IMR-90 (cell line): ENCODE results near the gene TEDC1. TPM values are rescaled to one million over a fixed set of nuclear protein-coding genes. Genes with fewer than 3 reads are reported as not detected.

Experiments used
- ATAC-seq: fragments of 200-7000 bp; cut with Tn5 transposase; 2 replicates; pipeline ENCODE4 v1.9.1; 2020; ENCODE audit warnings: low read depth, mild to moderate bottlenecking, moderate library complexity
- BruUV-seq: library from RNA; stranded (reverse); fragments of 400-500 nt; replicated peaks from 2 replicates; lab custom pipeline; 2021; lab: Mats Ljungman, UMichigan
- CTCF ChIA-PET: fragments of 300-600 bp; formaldehyde crosslinking; extraction: SDS; loops from one replicate; lab custom pipeline; 2021; ENCODE audit warnings: antibody characterized with exemption; lab: Yijun Ruan, JAX
- POLR2A ChIA-PET: fragments of 300-600 bp; sonication (Branson Sonifier 250); formaldehyde crosslinking; loops from one replicate; lab custom pipeline; 2022; ENCODE audit warnings: antibody characterized with exemption; ENCODE audit not compliant: unreplicated experiment; lab: Charles Lee
- DNase-seq: peaks from one replicate; pipeline ENCODE4 v3.0.0; 2013
- H2AFZ ChIP-seq: replicated peaks from 2 replicates; pipeline ENCODE3; 2013; ENCODE audit warnings: low read length, mild to moderate bottlenecking; ENCODE audit not compliant: poor library complexity
- H2AK5ac ChIP-seq: 2 replicates; pipeline ENCODE4 v1.6.1; 2013; ENCODE audit warnings: low read depth, low read length, inconsistent platforms
- H2AK9ac ChIP-seq: replicated peaks from 2 replicates; pipeline ENCODE3; 2013; ENCODE audit warnings: mild to moderate bottlenecking, low read depth, low read length, moderate library complexity; ENCODE audit not compliant: poor library complexity
- H2BK120ac ChIP-seq: 2 replicates; pipeline ENCODE4 v1.6.1; 2013; ENCODE audit warnings: low read depth, low read length, inconsistent platforms
- H2BK15ac ChIP-seq: 3 replicates; pipeline ENCODE4 v1.6.1; 2013; ENCODE audit warnings: low read depth, low read length, inconsistent platforms
- H2BK20ac ChIP-seq: 2 replicates; pipeline ENCODE4 v1.6.1; 2013; ENCODE audit warnings: low read depth, mild to moderate bottlenecking, inconsistent platforms, low read length, moderate library complexity
- H2BK5ac ChIP-seq: 2 replicates; pipeline ENCODE4 v1.6.1; 2013; ENCODE audit warnings: mild to moderate bottlenecking, low read depth, low read length, inconsistent platforms; ENCODE audit not compliant: poor library complexity, severe bottlenecking
- H3K14ac ChIP-seq: replicated peaks from 2 replicates; pipeline ENCODE4 v1.6.1; 2013; ENCODE audit warnings: low read depth, low read length, inconsistent platforms
- H3K18ac ChIP-seq: 2 replicates; pipeline ENCODE4 v1.6.1; 2013; ENCODE audit warnings: low read depth, low read length, control low read depth
- H3K23ac ChIP-seq: 2 replicates; pipeline ENCODE4 v1.6.1; 2013; ENCODE audit warnings: low read depth, low read length, inconsistent platforms
- H3K27ac ChIP-seq: 2 replicates; pipeline ENCODE4 v1.5.1; 2013; ENCODE audit warnings: mild to moderate bottlenecking, control low read depth, low read length; ENCODE audit not compliant: insufficient read depth
- H3K27me3 ChIP-seq: 2 replicates; pipeline ENCODE4 v1.6.1; 2013; ENCODE audit warnings: low read length; ENCODE audit not compliant: control insufficient read depth, insufficient read depth
- H3K36me3 ChIP-seq: 2 replicates; pipeline ENCODE4 v1.6.1; 2013; ENCODE audit warnings: low read length, mixed read lengths; ENCODE audit not compliant: control insufficient read depth, insufficient read depth
- H3K4ac ChIP-seq: 2 replicates; pipeline ENCODE4 v1.6.1; 2013; ENCODE audit warnings: low read depth, low read length, inconsistent platforms
- H3K4me1 ChIP-seq: 2 replicates; pipeline ENCODE4 v1.6.1; 2013; ENCODE audit warnings: low read length, mixed read lengths; ENCODE audit not compliant: control insufficient read depth, insufficient read depth
- H3K4me2 ChIP-seq: 2 replicates; pipeline ENCODE4 v1.6.1; 2013; ENCODE audit warnings: low read depth, mild to moderate bottlenecking, control low read depth, low read length, moderate library complexity
- H3K4me3 ChIP-seq: 2 replicates; pipeline ENCODE4 v1.5.1; 2013; ENCODE audit warnings: low read depth, mild to moderate bottlenecking, control low read depth, low read length, moderate library complexity; ENCODE audit not compliant: insufficient read depth
- H3K56ac ChIP-seq: 2 replicates; pipeline ENCODE4 v1.6.1; 2013; ENCODE audit warnings: low read length, inconsistent platforms; ENCODE audit not compliant: insufficient read depth; ENCODE audit errors: extremely low read depth
- H3K79me1 ChIP-seq, 2 experiments: 2 replicates each; pipeline ENCODE4 v1.6.1; 2013; ENCODE audit warnings: low read length in 2 of 2, inconsistent platforms in 1 of 2, low read depth in 1 of 2
- H3K9ac ChIP-seq: 2 replicates; pipeline ENCODE4 v1.6.1; 2013; ENCODE audit warnings: low read depth, low read length, control low read depth
- H3K9me1 ChIP-seq: 2 replicates; pipeline ENCODE4 v1.6.1; 2013; ENCODE audit warnings: low read length, inconsistent platforms; ENCODE audit not compliant: insufficient read depth
- H3K9me3 ChIP-seq: 2 replicates; pipeline ENCODE4 v1.6.1; 2013; ENCODE audit warnings: low read length; ENCODE audit not compliant: control insufficient read depth, insufficient read depth
- H4K20me1 ChIP-seq: 2 replicates; pipeline ENCODE4 v1.6.1; 2013; ENCODE audit warnings: low read length, inconsistent platforms; ENCODE audit not compliant: insufficient read depth
- H4K5ac ChIP-seq: 2 replicates; pipeline ENCODE4 v1.6.1; 2013; ENCODE audit warnings: mild to moderate bottlenecking, low read depth, low read length, control low read depth
- H4K8ac ChIP-seq, 2 experiments: 2 replicates each; pipeline ENCODE4 v1.6.1; 2013; ENCODE audit warnings: low read depth in 2 of 2, low read length in 2 of 2, control low read depth in 1 of 2, inconsistent platforms in 1 of 2
- H4K91ac ChIP-seq: 2 replicates; pipeline ENCODE4 v1.6.1; 2013; ENCODE audit warnings: low read depth, low read length, inconsistent platforms; ENCODE audit not compliant: insufficient read depth
- FOS ChIP-seq: fragments of 150-350 bp; IDR thresholded peaks from 2 replicates; pipeline ENCODE4 v1.6.1; 2016; ENCODE audit warnings: low read depth, low read length
- MAZ ChIP-seq: IDR thresholded peaks from 2 replicates; pipeline ENCODE4 v1.6.1; 2012; ENCODE audit warnings: low read depth, mild to moderate bottlenecking, low read length, improper control_type of control experiment, moderate library complexity, borderline replicate concordance
- NFE2L2 ChIP-seq: fragments of 150-350 bp; IDR thresholded peaks from 2 replicates; pipeline ENCODE4 v1.6.1; 2016; ENCODE audit warnings: low read depth, mild to moderate bottlenecking, low read length
- WGBS, 2 experiments: methylation state at CpG; one replicate each; pipeline versions ENCODE4 v1.1.5 to v1.1.7; 2013; ENCODE audit warnings: missing lambda C conversion rate in 2 of 2; ENCODE audit not compliant: insufficient read length in 1 of 2; ENCODE audit errors: extremely low coverage in 2 of 2; 5-methylcytosine and 5-hydroxymethylcytosine counted together
- dilution Hi-C: fragments of 300-500 bp; cut with HindIII; formaldehyde crosslinking; loops from one replicate; pipeline ENCODE4 v1.14.3; 2018; ENCODE audit warnings: low sequenced_read_pairs; ENCODE audit not compliant: unreplicated experiment
- in situ Hi-C: fragments of 300-500 bp; cut with MboI; formaldehyde crosslinking; loops from 3 replicates; pipeline ENCODE4 v1.14.3; 2019; ENCODE audit warnings: low sequenced_read_pairs, inconsistent platforms, mixed read lengths
- intact Hi-C: fragments of 100-400 bp; cut with micrococcal nuclease; formaldehyde crosslinking; loops from 2 replicates; pipeline ENCODE4 v1.10.0; 2022
- polyA plus RNA-seq, 3 experiments: library from polyadenylated mRNA; depleted of rRNA; stranded (reverse); fragments of >200 nt; gene quantifications; 2 replicates each; pipeline ENCODE4 v1.2.3, GENCODE V29; 2012; ENCODE audit warnings: low replicate concordance in 1 of 3
- total RNA-seq: library from RNA; depleted of rRNA; stranded (reverse); fragments of >200 nt; gene quantifications from 2 replicates; pipeline ENCODE4 v1.2.3, GENCODE V29; 2012

The TEDC1 gene
- total and polyA plus RNA-seq, 2 of the 4 experiments (the other 2 are of a cell fraction): 5.7 to 6.4 TPM

GRCh38 chr14:105446971-105447370 lies 44.1 kb upstream of the TEDC1 start:
- BruUV-seq: no TSS peak
- CTCF ChIA-PET: interaction anchor here (0.6 kb wide), 1 partner anchor 64 kb away, joined by 3 read pairs; no protein-coding TSS in a partner anchor
- H3K18ac ChIP-seq: no peak overlapping the region
- H3K4me2 ChIP-seq: no peak overlapping the region
- H3K27me3 ChIP-seq: no peaks in the 10 kb centered on the region
- H3K79me1 ChIP-seq: peaks cover 5 to 43% of the 10 kb centered on the region in 2 experiments; a peak in 3 of 4 replicates
- H2AFZ ChIP-seq: no peak overlapping the region
- H3K4ac ChIP-seq: no peak overlapping the region
- intact Hi-C loops (no loop called here), dilution Hi-C loops (no loop called here), in situ Hi-C loops (no loop called here)
- no peak overlapping the region for H2AK9ac ChIP-seq
- H3K56ac ChIP-seq: no peak overlapping the region
- H2AK5ac ChIP-seq: no peak overlapping the region
- DNase-seq (no peak), ATAC-seq (no peak)
- no peaks in the 10 kb centered on the region for H3K9me3 ChIP-seq
- H3K4me3 ChIP-seq: no peak overlapping the region
- no peak overlapping the region for H3K14ac ChIP-seq
- no peak overlapping the region for H3K9ac ChIP-seq
- no peak overlapping the region for H4K91ac ChIP-seq
- H3K36me3 ChIP-seq: peaks cover 32% of the 10 kb centered on the region
- H4K8ac ChIP-seq: no peak overlapping the region
- no peak overlapping the region for H3K23ac ChIP-seq
- no peak overlapping the region for H2BK5ac ChIP-seq
- TF ChIP-seq NFE2L2 (no peak), FOS (no peak), MAZ (no peak)
- H3K9me1 ChIP-seq: no peaks in the 10 kb centered on the region
- H4K20me1 ChIP-seq: peaks cover 31% of the 10 kb centered on the region
- no peak overlapping the region for H2BK20ac ChIP-seq
- no peaks in the 10 kb centered on the region for H3K4me1 ChIP-seq
- WGBS, 2 experiments: 92% methylated on average over 10 of the region's 14 CpGs; no CpG with 5 or more reads in 1 of the 2 experiments
- no peak overlapping the region for H2BK15ac ChIP-seq
- H2BK120ac ChIP-seq: no peak overlapping the region
- H3K27ac ChIP-seq: no peak overlapping the region
- POLR2A ChIA-PET: no interaction called here
- H4K5ac ChIP-seq: no peak overlapping the region
